ENCODE measurements around the gene KCNQ1. TPM values are rescaled to one million over a fixed set of nuclear protein-coding genes. Genes with fewer than 3 reads are reported as not detected.

The KCNQ1 gene
- polyA plus RNA-seq, 1 experiment, result not detected

DNA sequence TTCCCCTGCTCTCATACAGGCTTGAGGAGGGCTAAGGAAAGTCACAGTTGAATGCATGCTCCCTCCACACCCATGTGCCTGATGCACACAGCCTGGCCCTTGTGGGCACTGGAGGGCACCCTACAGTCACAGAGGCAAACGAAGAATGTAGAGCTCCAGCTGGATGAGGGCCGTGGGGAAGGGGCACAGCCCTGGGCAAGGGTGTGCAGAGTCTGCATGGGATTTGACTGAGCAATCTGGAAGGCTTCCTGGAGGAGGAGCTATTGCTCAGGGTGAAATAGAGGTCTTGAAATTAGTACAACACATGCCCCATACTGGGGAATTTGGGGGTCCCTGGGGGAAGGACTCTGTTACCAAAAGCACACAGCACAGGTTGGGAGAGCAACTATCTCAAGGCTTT, 64.0 kb downstream of the KCNQ1 start:
- ChIA-PET CTCF (no interaction called here), POLR2A (no interaction called here)
- DNase-seq (ENCODE audit: low read depth, low spot score), result no peak
- Histone ChIP-seq H3K9me3 (ENCODE audit: control insufficient read depth, insufficient read depth, low read length) (no peaks in the 10 kb centered on the region), H3K27ac (ENCODE audit: low read depth, low read length) (no peak overlapping the region), H3K4me3 (ENCODE audit: low read depth, low read length) (no peak overlapping the region), H3K27me3 (ENCODE audit: control insufficient read depth, insufficient read depth, low read length) (peaks cover 15% of the 10 kb centered on the region)
- TF ChIP-seq, protein P1, sequence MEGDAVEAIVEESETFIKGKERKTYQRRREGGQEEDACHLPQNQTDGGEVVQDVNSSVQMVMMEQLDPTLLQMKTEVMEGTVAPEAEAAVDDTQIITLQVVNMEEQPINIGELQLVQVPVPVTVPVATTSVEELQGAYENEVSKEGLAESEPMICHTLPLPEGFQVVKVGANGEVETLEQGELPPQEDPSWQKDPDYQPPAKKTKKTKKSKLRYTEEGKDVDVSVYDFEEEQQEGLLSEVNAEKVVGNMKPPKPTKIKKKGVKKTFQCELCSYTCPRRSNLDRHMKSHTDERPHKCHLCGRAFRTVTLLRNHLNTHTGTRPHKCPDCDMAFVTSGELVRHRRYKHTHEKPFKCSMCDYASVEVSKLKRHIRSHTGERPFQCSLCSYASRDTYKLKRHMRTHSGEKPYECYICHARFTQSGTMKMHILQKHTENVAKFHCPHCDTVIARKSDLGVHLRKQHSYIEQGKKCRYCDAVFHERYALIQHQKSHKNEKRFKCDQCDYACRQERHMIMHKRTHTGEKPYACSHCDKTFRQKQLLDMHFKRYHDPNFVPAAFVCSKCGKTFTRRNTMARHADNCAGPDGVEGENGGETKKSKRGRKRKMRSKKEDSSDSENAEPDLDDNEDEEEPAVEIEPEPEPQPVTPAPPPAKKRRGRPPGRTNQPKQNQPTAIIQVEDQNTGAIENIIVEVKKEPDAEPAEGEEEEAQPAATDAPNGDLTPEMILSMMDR (IDR thresholded peaks at IDR 0.05; ENCODE audit: low read depth, low read length), result no peak

DNA sequence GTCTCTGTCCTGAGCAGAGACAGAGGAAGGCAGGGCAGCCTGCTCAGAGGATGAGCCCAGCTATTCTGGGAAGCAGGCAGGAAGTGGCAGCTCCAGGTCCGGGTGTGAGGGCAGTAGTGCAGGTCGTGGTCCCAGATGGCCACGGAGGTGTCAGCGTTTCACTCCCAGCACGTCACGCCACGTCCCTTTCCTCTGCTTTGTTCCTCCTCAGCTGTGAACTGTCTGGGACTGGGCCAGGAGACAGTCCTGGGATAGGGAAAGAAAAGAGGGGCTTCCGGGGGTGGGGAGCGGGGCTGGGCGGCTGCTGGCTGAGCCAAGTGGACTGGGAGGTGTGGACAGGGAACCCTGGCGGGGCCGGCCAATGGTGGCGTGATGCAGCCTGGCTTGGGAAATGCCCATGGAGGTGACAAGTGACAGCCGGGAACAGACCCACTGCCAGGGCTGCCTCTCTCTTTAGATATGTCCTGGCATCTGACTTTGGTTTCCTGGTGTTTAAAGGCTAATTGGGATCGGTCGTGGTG, 64.7 kb downstream of the KCNQ1 start:
- H3K4me3 ChIP-seq (ENCODE audit: low read depth, low read length), result no peak overlapping the region
- CTCF ChIA-PET, result no interaction called here
- H3K9me3 ChIP-seq (ENCODE audit: control insufficient read depth, insufficient read depth, low read length), result no peaks in the 10 kb centered on the region; the same call in 1 of the 2 replicates
- TF ChIP-seq, protein P1 (IDR thresholded peaks at IDR 0.05; ENCODE audit: low read depth, low read length), result no peak
- POLR2A ChIA-PET, result interaction anchor here (0.7 kb wide), 1 partner anchor 45 kb away, joined by 4 read pairs; no protein-coding TSS in a partner anchor
- H3K27me3 ChIP-seq (ENCODE audit: control insufficient read depth, insufficient read depth, low read length), result peaks cover 18% of the 10 kb centered on the region
- DNase-seq (ENCODE audit: low read depth, low spot score), result no peak
- no peak overlapping the region for H3K27ac ChIP-seq (ENCODE audit: low read depth, low read length)

DNA sequence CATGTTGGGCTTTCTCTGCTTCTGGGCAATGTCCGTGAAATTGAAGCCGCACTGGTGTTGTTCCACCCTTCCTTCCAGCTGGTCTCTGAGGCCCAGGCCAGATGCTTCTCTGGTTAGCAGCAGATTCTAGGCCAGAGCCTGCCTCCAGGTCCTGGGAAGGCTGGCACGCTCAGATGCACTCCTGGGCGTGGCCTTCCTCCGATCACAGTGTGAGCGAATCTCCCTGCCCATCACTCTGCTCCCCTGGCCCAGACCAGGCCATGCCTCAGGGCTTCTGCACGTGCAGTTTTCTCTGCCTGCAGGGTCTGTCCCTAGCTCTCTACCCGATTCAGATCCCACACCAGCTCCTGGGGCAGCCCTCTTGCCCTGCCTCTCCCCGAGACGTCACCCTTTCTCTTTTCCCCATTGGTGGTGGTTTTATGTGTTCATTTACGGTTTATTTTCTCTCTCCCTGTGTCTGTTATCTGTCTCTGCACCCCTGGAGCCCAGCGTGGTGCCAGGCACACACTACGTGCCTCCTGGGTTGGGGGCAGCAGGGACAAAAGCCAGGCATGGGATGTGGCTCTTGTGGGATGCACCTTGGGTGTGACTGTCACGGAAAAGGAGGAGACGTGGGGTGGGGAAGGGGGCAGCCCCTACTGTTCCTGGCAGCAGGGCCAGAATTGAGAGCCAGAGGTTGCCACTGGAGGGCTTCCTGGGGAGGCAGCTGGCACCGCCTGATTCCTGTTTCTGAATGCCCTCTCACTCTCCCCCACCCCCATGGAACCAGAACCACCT, 66.0 kb downstream of the KCNQ1 start:
- ChIA-PET CTCF (no interaction called here), POLR2A (no interaction called here)
- Histone ChIP-seq H3K9me3 (ENCODE audit: control insufficient read depth, insufficient read depth, low read length) (no peaks in the 10 kb centered on the region; the same call in 1 of the 2 replicates), H3K27ac (ENCODE audit: low read depth, low read length) (no peak overlapping the region), H3K27me3 (ENCODE audit: control insufficient read depth, insufficient read depth, low read length) (peaks cover 18% of the 10 kb centered on the region), H3K4me3 (ENCODE audit: low read depth, low read length) (no peak overlapping the region)
- TF ChIP-seq, protein P1 (IDR thresholded peaks at IDR 0.05; ENCODE audit: low read depth, low read length), result no peak
- no peak for DNase-seq (ENCODE audit: low read depth, low spot score)

DNA sequence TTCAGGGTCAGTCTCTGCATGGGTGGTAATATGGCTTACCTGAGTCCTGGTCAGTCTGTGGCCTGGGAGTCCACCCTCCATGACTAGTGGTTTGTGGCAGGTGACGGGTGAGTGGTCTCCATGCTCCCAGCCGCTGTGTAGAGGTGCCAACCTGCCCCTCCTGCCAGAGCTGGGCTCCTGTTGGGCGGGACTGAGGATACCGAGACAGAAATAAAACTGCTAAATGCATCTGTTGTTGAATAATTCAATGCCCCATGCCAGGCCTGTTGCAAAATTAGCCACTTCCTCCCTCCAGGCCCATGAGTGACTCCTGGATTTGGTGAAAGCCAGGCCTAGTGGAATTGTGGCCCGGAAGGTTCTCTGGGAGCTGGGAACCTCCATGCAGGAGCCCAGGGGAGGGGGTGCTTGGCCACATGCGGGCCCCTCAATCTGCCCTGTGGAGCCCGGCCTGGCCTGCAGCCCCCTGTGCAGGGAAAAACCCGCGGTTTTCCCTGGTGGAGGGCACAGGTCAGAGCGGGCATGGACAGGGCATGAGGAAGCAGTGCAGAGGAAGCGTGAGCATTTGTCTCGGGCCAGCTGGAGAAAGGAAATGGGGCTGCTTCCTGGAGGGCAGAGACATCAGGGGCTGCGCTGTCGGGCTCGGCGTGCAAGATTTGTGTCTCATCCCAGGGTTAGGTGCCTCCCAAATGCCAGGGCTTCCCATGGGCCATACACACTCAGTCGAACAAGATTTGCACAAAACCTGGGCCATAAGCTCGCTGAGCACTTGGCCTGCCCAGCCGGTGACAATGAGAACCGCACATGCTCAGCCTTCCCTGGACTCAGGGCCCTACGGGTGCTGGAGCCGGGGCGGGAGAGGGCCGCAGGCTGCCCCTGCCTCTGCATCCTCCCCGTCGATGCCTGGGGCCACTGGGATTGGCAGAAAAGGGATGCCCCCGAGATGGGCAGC, 66.9 kb downstream of the KCNQ1 start:
- DNase-seq (ENCODE audit: low read depth, low spot score), result no peak
- POLR2A ChIA-PET, result no interaction called here
- TF ChIP-seq, protein P1 (IDR thresholded peaks at IDR 0.05; ENCODE audit: low read depth, low read length), result no peak

More for the DNA sequence above, 66.9 kb downstream of the KCNQ1 start:
- H3K27ac ChIP-seq (ENCODE audit: low read depth, low read length), result no peak overlapping the region
- CTCF ChIA-PET, result interaction anchor here (1.5 kb wide), 1 partner anchor 20 kb away, joined by 3 read pairs; no protein-coding TSS in a partner anchor
- H3K27me3 ChIP-seq (ENCODE audit: control insufficient read depth, insufficient read depth, low read length), result peaks cover 18% of the 10 kb centered on the region
- H3K9me3 ChIP-seq (ENCODE audit: control insufficient read depth, insufficient read depth, low read length), result no peaks in the 10 kb centered on the region; the same call in 1 of the 2 replicates
- no peak overlapping the region for H3K4me3 ChIP-seq (ENCODE audit: low read depth, low read length)

Data from AG04450 (cell line).